ENCODE data around the gene ADGRF5.

Gene ADGRF5

GRCh38 chr6:46882645-46883044 is 39.1 kb downstream of the ADGRF5 start:
- H3F3A ChIP-seq (ENCODE audit: control insufficient read depth, insufficient read depth): no peaks in the 10 kb centered on the region
- H3K36me3 ChIP-seq (ENCODE audit: control insufficient read depth, low read length): no peaks in the 10 kb centered on the region
- no peaks in the 10 kb centered on the region for H4K20me1 ChIP-seq (ENCODE audit: control insufficient read depth, insufficient read depth, low read depth, low read length)
- H3K4me2 ChIP-seq (ENCODE audit: low read length): no peak overlapping the region
- peaks cover 6% of the 10 kb centered on the region for H3K27me3 ChIP-seq (ENCODE audit: control insufficient read depth, low read length)
- TF ChIP-seq EZH2phosphoT487 (IDR thresholded peaks at IDR 0.05; ENCODE audit: borderline replicate concordance, low read length) (no peak), CTCF (IDR thresholded peaks at IDR 0.05; ENCODE audit: low read depth, low read length, poor library complexity, severe bottlenecking) (no peak)
- H3K4me3 ChIP-seq (ENCODE audit: low read length): no peak overlapping the region
- H3K9me2 ChIP-seq (replicated peaks; ENCODE audit: control insufficient read depth, low read length): no peaks in the 10 kb centered on the region
- H3K9me3 ChIP-seq (ENCODE audit: control insufficient read depth, insufficient read depth, low read length): no peaks in the 10 kb centered on the region
- H3K79me2 ChIP-seq (ENCODE audit: control insufficient read depth, low read length): no peaks in the 10 kb centered on the region
- H3K27ac ChIP-seq (ENCODE audit: low read depth, low read length): no peak overlapping the region
- no peaks in the 10 kb centered on the region for H3K4me1 ChIP-seq (ENCODE audit: control insufficient read depth, low read length)

GRCh38 chr6:46879003-46879402 is 42.7 kb downstream of the ADGRF5 start:
- Histone ChIP-seq H3F3A (ENCODE audit: control insufficient read depth, insufficient read depth) (no peaks in the 10 kb centered on the region), H3K27me3 (ENCODE audit: control insufficient read depth, low read length) (peaks cover 6% of the 10 kb centered on the region), H3K9me2 (replicated peaks; ENCODE audit: control insufficient read depth, low read length) (no peaks in the 10 kb centered on the region), H4K20me1 (ENCODE audit: control insufficient read depth, insufficient read depth, low read depth, low read length) (no peaks in the 10 kb centered on the region), H3K27ac (ENCODE audit: low read depth, low read length) (no peak overlapping the region), H3K4me3 (ENCODE audit: low read length) (no peak overlapping the region), H3K36me3 (ENCODE audit: control insufficient read depth, low read length) (no peaks in the 10 kb centered on the region), H3K79me2 (ENCODE audit: control insufficient read depth, low read length) (no peaks in the 10 kb centered on the region), H3K4me2 (ENCODE audit: low read length) (no peak overlapping the region), H3K4me1 (ENCODE audit: control insufficient read depth, low read length) (no peaks in the 10 kb centered on the region), H3K9me3 (ENCODE audit: control insufficient read depth, insufficient read depth, low read length) (no peaks in the 10 kb centered on the region)
- TF ChIP-seq EZH2phosphoT487 (IDR thresholded peaks at IDR 0.05; ENCODE audit: borderline replicate concordance, low read length): no peak
- no peak for TF ChIP-seq CTCF (IDR thresholded peaks at IDR 0.05; ENCODE audit: low read depth, low read length, poor library complexity, severe bottlenecking)

GRCh38 chr6:46876126-46876525 is 45.6 kb downstream of the ADGRF5 start:
- no peak overlapping the region for H3K27ac ChIP-seq (ENCODE audit: low read depth, low read length)
- H3K79me2 ChIP-seq (ENCODE audit: control insufficient read depth, low read length): no peaks in the 10 kb centered on the region
- H3K4me3 ChIP-seq (ENCODE audit: low read length): no peak overlapping the region
- no peak overlapping the region for H3K4me2 ChIP-seq (ENCODE audit: low read length)
- H3F3A ChIP-seq (ENCODE audit: control insufficient read depth, insufficient read depth): no peaks in the 10 kb centered on the region
- no peaks in the 10 kb centered on the region for H3K4me1 ChIP-seq (ENCODE audit: control insufficient read depth, low read length)
- H3K9me3 ChIP-seq (ENCODE audit: control insufficient read depth, insufficient read depth, low read length): no peaks in the 10 kb centered on the region
- H4K20me1 ChIP-seq (ENCODE audit: control insufficient read depth, insufficient read depth, low read depth, low read length): no peaks in the 10 kb centered on the region
- TF ChIP-seq CTCF (IDR thresholded peaks at IDR 0.05; ENCODE audit: low read depth, low read length, poor library complexity, severe bottlenecking) (no peak), EZH2phosphoT487 (IDR thresholded peaks at IDR 0.05; ENCODE audit: borderline replicate concordance, low read length) (no peak)
- no peaks in the 10 kb centered on the region for H3K9me2 ChIP-seq (replicated peaks; ENCODE audit: control insufficient read depth, low read length)
- no peaks in the 10 kb centered on the region for H3K27me3 ChIP-seq (ENCODE audit: control insufficient read depth, low read length)
- H3K36me3 ChIP-seq (ENCODE audit: control insufficient read depth, low read length): no peaks in the 10 kb centered on the region

- Histone ChIP-seq H3K9me3 (ENCODE audit: control insufficient read depth, insufficient read depth, low read length) (no peaks in the 10 kb centered on the region), H3K4me1 (ENCODE audit: control insufficient read depth, low read length) (no peaks in the 10 kb centered on the region), H3K9me2 (replicated peaks; ENCODE audit: control insufficient read depth, low read length) (no peaks in the 10 kb centered on the region), H3K27me3 (ENCODE audit: control insufficient read depth, low read length) (no peaks in the 10 kb centered on the region), H3F3A (ENCODE audit: control insufficient read depth, insufficient read depth) (no peaks in the 10 kb centered on the region), H3K4me2 (ENCODE audit: low read length) (no peak overlapping the region), H3K4me3 (ENCODE audit: low read length) (no peak overlapping the region), H3K27ac (ENCODE audit: low read depth, low read length) (no peak overlapping the region), H4K20me1 (ENCODE audit: control insufficient read depth, insufficient read depth, low read depth, low read length) (no peaks in the 10 kb centered on the region), H3K79me2 (ENCODE audit: control insufficient read depth, low read length) (no peaks in the 10 kb centered on the region), H3K36me3 (ENCODE audit: control insufficient read depth, low read length) (no peaks in the 10 kb centered on the region)
- TF ChIP-seq CTCF (IDR thresholded peaks at IDR 0.05; ENCODE audit: low read depth, low read length, poor library complexity, severe bottlenecking): no peak
- no peak for TF ChIP-seq EZH2phosphoT487 (IDR thresholded peaks at IDR 0.05; ENCODE audit: borderline replicate concordance, low read length)
Observed at GRCh38 chr6:46867411-46867810, 54.3 kb downstream of the ADGRF5 start.
